Islet of Langerhans (tissue), 1 donor: ENCODE measurements around the gene SCGB1C1.
A peak's percentile ranks its signal among the peaks of the same experiment; 100 is the strongest.
"Not testable (repeated sequence)": the region's sequence is repeated elsewhere in the genome, so short reads cannot be mapped to it uniquely, and the experiment has no call there.

Experiments used
- FAIRE-seq: peaks from one replicate; lab custom pipeline; 2011; peaks lifted over from hg19 to GRCh38; lab: Jason Lieb, UNC

SCGB1C1 gene

GRCh38 chr11:192674-193128, at the start of gene SCGB1C1:
SCGB1C1 (plus strand) TSS chr11:193078; CDS start chr11:193100, 22 bp downstream.
- FAIRE-seq: not testable (repeated sequence)

GRCh38 chr11:180242-180641, 12.6 kb upstream of the SCGB1C1 start:
- FAIRE-seq: not testable (repeated sequence)

DNA sequence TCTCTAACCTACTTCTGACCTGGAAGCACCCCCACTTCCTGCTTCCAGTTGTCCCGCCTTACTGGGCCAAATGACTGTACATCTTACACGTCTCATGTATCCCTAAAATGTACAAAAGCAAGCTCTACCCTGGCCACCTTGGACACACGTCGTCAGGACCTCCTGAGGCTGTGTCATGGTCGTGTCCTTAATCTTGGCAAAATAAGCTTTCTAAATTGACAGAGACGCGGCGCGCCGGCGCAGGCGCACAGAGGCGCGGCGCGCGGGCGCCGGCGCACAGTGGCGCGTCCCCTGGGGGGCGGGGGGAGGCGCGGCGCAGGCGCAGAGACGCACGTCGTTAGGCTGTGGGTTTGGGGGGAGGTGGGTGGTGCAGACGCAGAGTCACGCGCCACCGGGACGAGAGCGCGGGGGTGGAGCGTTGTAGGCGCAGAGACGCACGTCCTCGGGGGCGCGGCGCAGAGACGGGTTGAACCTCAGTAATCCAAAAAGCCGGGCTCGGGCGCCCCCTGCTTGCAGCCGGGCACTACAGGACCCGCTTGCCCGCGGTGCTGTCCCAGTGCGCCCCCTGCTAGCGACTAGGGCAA, 3.6 kb upstream of the SCGB1C1 start:
- FAIRE-seq: not testable (repeated sequence)

DNA sequence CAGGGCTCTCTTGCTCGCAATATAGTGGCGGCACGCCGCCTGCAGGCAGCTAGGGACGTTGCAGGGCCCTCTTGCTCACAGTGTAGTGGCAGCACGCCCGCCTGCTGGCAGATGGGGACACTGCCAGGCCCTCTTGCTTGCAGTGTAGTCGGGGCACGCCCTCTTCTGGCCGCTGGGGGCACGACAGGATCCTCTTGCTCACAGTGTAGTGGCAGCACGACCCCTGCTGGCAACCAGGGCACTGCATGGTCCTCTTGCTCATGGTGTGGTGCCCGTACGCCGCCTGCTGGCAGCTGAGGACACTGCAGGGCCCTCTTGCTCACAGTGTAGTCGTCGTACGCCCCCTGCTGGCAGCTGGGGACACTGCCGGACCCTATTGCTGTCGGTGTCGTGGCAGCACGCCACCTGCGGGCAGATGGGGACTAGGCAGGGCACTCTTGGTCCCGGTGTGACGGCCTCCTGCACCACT, 3.0 kb upstream of the SCGB1C1 start:
- FAIRE-seq: not testable (repeated sequence)

- FAIRE-seq: not testable (repeated sequence)
Observed at GRCh38 chr11:190546-190945, 2.3 kb upstream of the SCGB1C1 start.

DNA sequence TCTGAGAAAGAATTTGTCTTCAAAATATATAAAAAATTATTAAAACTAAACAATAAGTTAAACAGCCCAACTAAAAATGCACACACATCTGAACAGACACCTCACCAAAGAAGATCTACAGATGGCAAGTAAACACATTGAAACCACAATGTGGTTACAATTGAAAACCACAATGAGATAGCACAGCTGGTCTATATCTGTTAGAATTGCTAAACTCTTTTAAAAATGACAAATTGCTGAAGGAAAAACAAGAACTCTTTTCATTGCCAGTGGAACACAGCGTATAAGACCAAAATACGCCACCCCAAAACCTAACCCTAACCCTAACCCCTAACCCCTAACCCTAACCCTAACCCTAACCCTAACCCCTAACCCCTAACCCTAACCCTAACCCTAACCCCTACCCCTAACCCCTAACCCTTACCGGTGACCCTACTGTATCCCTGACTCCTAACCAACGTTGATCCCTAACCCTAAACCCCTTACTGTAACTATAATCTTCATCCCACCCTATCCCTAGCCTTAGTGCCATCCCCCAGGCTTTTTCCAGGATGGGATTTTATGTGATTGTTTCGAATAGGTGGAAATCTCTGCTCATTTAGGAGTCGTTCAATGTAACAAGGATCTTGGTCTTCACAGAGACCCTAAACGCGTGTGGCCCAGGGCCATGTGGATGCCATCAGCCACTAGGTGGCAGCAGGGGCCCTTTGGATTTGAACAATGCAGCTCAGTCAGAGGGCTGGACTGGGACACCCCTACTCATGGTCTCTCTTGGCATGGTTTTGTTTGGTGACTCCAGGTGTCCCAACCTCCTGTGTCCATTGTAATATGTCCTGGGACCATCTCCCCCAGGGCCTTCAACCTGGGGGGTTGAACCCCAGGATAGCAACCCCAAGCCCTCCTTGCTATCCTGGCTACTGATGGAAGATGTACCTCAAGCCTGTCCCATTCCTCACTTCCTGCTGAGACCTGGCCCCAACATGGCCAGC, 1.1 kb upstream of the SCGB1C1 start:
- peak; percentile 92 for FAIRE-seq

DNA sequence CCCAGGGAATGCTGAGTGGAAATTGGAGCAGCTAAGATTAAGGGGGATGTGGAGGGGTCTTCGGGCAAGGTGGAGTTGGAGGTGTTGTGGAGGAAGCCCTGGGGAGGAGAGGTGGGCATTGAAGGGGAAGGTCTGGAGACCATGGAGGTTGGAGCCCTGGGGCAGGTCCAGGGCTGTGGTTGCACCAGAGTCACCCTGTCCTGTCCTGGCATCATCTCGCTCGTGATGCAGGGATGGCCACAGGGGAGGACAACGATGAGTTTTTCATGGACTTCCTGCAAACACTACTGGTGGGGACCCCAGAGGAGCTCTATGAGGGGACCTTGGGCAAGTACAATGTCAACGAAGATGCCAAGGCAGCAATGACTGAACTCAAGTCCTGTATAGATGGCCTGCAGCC, 603 bp downstream of the SCGB1C1 start:
- not testable (repeated sequence) for FAIRE-seq

- no peak for FAIRE-seq
Observed at GRCh38 chr11:196786-197731, 4.2 kb downstream of the SCGB1C1 start.

- no peak for FAIRE-seq
Observed at GRCh38 chr11:197741-198235, 4.9 kb downstream of the SCGB1C1 start.

DNA sequence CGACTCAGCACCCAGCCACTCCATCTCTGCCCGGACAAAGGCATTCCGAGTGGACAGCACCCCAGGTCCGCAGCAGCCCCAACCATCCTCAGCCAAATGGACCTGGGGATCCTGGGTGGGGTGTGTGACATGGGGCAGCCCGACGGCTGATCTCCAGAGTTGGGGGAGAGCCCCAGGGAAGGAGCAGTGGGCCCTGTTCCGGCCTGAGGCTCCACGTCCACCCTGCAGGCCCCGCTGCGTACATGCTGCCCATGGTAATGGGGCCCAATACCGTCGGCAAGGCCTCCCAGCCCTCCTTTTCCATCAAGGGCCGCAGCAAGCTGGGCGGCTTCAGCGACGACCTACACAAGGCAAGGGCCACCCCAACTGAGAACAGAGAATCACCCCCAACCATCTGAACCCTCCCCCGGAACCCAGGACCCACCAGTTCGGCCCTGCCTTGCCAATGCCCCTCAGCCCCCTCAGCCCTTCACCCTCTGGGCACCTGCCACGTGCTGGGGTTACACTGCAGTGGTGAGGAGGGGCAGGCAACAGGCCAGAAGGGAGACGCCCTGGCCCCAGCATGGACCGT, 5.4 kb downstream of the SCGB1C1 start:
- no peak for FAIRE-seq

GRCh38 chr11:199004-199581, 6.2 kb downstream of the SCGB1C1 start:
- FAIRE-seq: no peak

DNA sequence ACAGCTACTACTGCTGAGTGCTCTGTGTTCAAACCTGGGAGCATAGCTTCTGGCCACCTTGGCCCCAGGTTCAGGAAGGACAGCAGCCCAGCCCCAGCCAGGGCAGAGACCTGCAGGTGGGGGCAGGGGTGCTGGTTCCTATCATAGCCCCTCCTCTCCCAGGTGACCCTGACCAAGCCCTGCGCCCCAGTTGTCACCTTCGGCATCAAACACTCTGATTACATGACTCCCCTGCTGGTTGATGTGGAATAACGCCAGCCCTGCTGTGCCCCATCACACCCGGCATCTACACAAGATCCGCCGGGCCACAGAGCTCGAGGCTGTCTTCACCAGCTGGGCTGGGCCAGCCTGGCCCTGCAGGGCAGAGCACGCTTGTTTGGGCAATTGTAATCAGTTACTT, 6.9 kb downstream of the SCGB1C1 start:
- no peak for FAIRE-seq

DNA sequence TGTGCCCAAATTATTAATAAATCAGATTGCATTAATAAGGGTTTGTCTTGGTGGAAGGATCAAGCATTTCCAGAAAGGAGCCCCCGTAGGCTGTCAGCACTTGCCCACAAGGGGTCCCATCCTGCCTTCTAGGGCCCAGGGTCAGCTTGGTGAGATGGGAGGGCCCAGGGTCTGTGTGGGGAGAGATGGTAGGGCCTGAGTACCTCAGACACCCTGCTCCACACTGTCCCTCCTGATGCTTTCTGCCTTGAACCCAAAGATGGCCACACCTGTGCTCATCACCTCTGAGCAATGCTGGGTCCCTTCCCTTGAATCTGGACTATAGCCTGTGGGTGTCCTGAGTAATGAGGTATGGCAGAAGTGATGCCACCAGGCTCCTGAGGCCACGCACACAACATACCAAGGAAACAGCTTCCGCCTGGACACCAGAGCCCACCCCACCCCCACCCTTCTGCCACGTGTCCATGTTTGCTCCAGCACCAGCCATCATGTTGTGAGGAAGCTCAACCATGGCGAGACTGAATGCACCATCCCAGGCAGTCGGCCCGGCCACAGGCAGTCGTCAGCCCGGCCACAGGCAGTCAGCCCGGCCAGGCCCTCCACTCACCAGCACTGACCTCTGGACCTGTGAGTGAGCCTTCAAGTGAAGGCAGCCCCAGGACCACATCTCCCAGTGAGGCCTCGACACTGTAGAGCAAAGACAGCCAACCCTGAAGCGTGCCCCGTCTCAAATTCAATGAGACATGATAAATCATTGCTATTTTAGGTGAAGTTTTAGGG, 7.5 kb downstream of the SCGB1C1 start:
- no peak for FAIRE-seq

DNA sequence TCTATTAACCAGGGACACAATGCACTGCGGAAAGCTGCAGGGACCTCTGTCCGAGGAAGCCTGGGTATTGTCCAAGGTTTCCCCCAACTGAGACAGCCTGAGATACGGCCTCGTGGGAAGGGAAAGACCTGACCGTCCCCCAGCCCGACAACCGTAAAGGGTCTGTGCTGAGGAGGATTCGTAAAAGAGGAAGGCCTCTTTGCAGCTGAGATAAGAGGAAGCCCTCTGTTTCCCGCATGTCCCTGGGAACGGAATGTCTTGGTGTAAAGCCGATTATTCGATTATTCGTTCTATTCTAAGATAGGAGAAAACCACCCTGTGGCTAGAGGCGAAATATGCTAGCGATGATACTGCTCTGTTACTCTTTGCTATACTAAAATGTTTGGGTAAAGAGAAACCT, 9.1 kb downstream of the SCGB1C1 start:
- FAIRE-seq: no peak

- FAIRE-seq: no peak
Observed at GRCh38 chr11:202490-202889, 9.6 kb downstream of the SCGB1C1 start.

GRCh38 chr11:203056-203944, 10.4 kb downstream of the SCGB1C1 start:
- FAIRE-seq: no peak

GRCh38 chr11:203945-204586, 11.2 kb downstream of the SCGB1C1 start:
- no peak for FAIRE-seq

- FAIRE-seq: no peak
Observed at GRCh38 chr11:204587-205109, 11.8 kb downstream of the SCGB1C1 start.
